Measurements from ENCODE around the gene CTBP2.

GRCh38 chr10:125055446-125055845, 104.9 kb downstream of the CTBP2 start:
- TF ChIP-seq, protein P1, sequence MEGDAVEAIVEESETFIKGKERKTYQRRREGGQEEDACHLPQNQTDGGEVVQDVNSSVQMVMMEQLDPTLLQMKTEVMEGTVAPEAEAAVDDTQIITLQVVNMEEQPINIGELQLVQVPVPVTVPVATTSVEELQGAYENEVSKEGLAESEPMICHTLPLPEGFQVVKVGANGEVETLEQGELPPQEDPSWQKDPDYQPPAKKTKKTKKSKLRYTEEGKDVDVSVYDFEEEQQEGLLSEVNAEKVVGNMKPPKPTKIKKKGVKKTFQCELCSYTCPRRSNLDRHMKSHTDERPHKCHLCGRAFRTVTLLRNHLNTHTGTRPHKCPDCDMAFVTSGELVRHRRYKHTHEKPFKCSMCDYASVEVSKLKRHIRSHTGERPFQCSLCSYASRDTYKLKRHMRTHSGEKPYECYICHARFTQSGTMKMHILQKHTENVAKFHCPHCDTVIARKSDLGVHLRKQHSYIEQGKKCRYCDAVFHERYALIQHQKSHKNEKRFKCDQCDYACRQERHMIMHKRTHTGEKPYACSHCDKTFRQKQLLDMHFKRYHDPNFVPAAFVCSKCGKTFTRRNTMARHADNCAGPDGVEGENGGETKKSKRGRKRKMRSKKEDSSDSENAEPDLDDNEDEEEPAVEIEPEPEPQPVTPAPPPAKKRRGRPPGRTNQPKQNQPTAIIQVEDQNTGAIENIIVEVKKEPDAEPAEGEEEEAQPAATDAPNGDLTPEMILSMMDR (IDR thresholded peaks at IDR 0.05; ENCODE audit: insufficient read depth, low read length, poor library complexity, severe bottlenecking): no peak
- no peak for TF ChIP-seq EZH2phosphoT487 (conservative IDR thresholded peaks at IDR 0.05; ENCODE audit: low read length)
